ENCODE results near the gene DTNB.

The DTNB gene

GRCh38 chr2:25377822-25378421 lies 295.5 kb downstream of the DTNB start:
- DNase-seq (ENCODE audit: low read depth, low spot score): no peak
- H3K4me3 ChIP-seq (ENCODE audit: low read depth, low read length): no peak overlapping the region
- TF ChIP-seq, protein P1, sequence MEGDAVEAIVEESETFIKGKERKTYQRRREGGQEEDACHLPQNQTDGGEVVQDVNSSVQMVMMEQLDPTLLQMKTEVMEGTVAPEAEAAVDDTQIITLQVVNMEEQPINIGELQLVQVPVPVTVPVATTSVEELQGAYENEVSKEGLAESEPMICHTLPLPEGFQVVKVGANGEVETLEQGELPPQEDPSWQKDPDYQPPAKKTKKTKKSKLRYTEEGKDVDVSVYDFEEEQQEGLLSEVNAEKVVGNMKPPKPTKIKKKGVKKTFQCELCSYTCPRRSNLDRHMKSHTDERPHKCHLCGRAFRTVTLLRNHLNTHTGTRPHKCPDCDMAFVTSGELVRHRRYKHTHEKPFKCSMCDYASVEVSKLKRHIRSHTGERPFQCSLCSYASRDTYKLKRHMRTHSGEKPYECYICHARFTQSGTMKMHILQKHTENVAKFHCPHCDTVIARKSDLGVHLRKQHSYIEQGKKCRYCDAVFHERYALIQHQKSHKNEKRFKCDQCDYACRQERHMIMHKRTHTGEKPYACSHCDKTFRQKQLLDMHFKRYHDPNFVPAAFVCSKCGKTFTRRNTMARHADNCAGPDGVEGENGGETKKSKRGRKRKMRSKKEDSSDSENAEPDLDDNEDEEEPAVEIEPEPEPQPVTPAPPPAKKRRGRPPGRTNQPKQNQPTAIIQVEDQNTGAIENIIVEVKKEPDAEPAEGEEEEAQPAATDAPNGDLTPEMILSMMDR (IDR thresholded peaks at IDR 0.05; ENCODE audit: insufficient read depth, low read length, missing control alignments): no peak
- CTCF ChIA-PET: interaction anchor here (0.6 to 11.1 kb wide), 13 partner anchors 10 to 286 kb away, joined by 3 to 184 read pairs (median 6); no protein-coding TSS in a partner anchor
- POLR2A ChIA-PET: no interaction called here

GRCh38 chr2:25376750-25377621 lies 296.4 kb downstream of the DTNB start:
- DNase-seq (ENCODE audit: low read depth, low spot score): no peak
- TF ChIP-seq, protein P1 (IDR thresholded peaks at IDR 0.05; ENCODE audit: insufficient read depth, low read length, missing control alignments): peak; percentile 89
- ChIA-PET POLR2A (no interaction called here), CTCF (interaction anchor here (0.6 to 11.1 kb wide), 29 partner anchors 10 to 287 kb away, joined by 3 to 184 read pairs (median 5); no protein-coding TSS in a partner anchor)
- peak overlapping the region; percentile 42 for H3K4me3 ChIP-seq (ENCODE audit: low read depth, low read length)

DNA sequence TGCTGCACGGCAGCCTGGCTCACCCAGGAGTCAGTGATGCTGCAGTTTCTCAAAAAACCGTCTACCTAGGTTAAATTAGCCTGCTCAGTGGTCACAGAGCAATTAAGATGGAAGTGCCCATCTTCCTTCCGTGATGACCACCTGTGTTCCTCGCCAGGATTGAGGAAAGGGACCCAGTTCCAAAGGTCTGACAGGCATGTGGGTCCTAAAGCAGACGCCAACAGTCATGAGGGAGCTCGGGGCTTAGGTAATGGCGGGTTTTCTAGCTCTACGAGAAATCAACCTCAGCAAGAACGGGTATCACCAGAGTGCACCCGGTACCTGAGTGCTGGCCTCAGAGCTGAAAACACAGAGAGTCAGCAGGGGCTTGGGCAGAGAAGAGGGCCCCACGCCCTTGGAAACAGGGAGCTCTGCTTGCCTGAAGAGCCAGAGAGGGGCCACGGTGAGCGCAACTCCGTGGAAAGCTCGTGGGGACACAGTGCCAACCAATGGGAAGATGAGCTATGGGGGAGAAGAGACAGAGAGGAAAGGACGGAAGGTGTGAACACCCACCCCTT lies 297.3 kb downstream of the DTNB start:
- no peak overlapping the region; the same call in 1 of the 2 replicates for H3K4me3 ChIP-seq (ENCODE audit: low read depth, low read length)
- no peak for DNase-seq (ENCODE audit: low read depth, low spot score)
- TF ChIP-seq, protein P1 (IDR thresholded peaks at IDR 0.05; ENCODE audit: insufficient read depth, low read length, missing control alignments): no peak
- POLR2A ChIA-PET: no interaction called here
- CTCF ChIA-PET: interaction anchor here (0.7 to 11.1 kb wide), 27 partner anchors 9 to 288 kb away, joined by 3 to 184 read pairs (median 5); no protein-coding TSS in a partner anchor

DNA sequence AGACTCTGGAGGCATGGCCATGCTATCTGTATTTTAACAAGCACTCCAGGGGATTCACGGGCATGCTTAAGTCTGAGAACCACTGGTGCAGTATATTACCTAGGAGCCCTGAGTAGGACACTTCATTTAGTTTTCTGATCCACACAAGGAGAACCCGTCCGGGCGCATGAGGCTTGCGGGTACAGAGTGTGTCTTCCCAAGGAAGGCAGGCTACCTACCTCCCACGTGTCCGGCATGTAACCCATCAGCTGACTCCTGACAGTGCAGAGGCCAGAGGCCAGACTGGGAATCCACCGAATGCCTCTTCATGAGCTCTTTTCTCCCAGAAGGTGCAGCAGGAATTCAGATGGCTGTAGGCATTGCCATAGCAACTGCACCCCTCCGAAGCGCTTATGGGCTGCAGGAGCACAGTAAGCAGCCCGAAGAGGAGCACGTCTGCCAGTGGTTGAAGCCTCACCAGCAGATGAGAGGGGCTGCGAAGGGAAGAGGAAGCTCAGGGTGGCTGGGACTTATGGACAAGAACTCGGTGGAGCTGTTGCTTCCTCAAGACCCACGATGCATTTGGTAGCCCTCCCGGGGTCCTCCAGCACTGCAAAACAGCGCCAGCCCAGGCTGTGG lies 297.9 kb downstream of the DTNB start:
- POLR2A ChIA-PET: no interaction called here
- no peak for DNase-seq (ENCODE audit: low read depth, low spot score)
- CTCF ChIA-PET: interaction anchor here (0.6 to 11.1 kb wide), 24 partner anchors 9 to 289 kb away, joined by 3 to 184 read pairs (median 5); partner anchors contain the start of gene DNMT3A
- no peak overlapping the region for H3K4me3 ChIP-seq (ENCODE audit: low read depth, low read length)
- TF ChIP-seq, protein P1 (IDR thresholded peaks at IDR 0.05; ENCODE audit: insufficient read depth, low read length, missing control alignments): no peak

DNA sequence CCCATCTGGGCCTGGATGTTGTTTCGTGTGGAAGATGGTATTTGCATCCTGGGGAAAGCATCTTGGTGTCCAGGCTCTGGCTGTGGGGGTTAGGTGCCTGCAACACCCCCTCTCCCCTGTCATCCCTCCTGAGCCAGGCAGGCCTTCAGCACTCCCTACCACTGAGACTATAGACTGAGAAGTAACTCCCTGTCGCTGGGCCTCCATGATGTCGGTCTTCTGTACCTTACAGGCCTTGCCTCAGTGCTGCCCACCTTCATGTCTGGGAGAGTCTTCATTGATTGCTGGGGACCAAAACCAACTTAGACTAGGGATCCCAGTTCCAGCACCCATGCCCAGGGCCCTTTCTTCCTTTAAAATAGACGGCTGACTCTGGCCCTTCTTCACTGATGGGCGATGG lies 298.6 kb downstream of the DTNB start:
- POLR2A ChIA-PET: no interaction called here
- TF ChIP-seq, protein P1 (IDR thresholded peaks at IDR 0.05; ENCODE audit: insufficient read depth, low read length, missing control alignments): no peak
- DNase-seq (ENCODE audit: low read depth, low spot score): no peak
- CTCF ChIA-PET: interaction anchor here (0.6 to 11.1 kb wide), 8 partner anchors 8 to 64 kb away, joined by 3 to 184 read pairs (median 17); partner anchors contain the start of gene DNMT3A
- H3K4me3 ChIP-seq (ENCODE audit: low read depth, low read length): no peak overlapping the region

All from AG04449 (cell line).